ENCODE data around the gene TSPOAP1. TPM values are rescaled to one million over a fixed set of nuclear protein-coding genes. Genes with fewer than 3 reads are reported as not detected.
A peak's percentile ranks its signal among the peaks of the same experiment; 100 is the strongest.

The TSPOAP1 gene
- total RNA-seq, 4 donors from 2014 or later = 11.4 to 16.3 (median 13.0) TPM

- H3K27me3 ChIP-seq = no peaks in the 10 kb centered on the region
- TF ChIP-seq POLR2A (IDR thresholded peaks at IDR 0.05) = no peak
- TF ChIP-seq EP300 (IDR thresholded peaks at IDR 0.05) = no peak
- TF ChIP-seq CTCF (IDR thresholded peaks at IDR 0.05) = no peak
Observed at GRCh38 chr17:58365185-58365979, 36.8 kb upstream of the TSPOAP1 start.

GRCh38 chr17:58364270-58364942 is 35.8 kb upstream of the TSPOAP1 start:
- Histone ChIP-seq H3K27me3 (no peaks in the 10 kb centered on the region), H3K27ac (peak overlapping the region in 1 of 4 donors; percentile 50), H3K9me3 (no peaks in the 10 kb centered on the region), H3K4me3 (no peak overlapping the region), H3K4me1 (no peaks in the 10 kb centered on the region), H3K36me3 (no peaks in the 10 kb centered on the region)
- no peak for TF ChIP-seq EP300 (IDR thresholded peaks at IDR 0.05)
- no peak for TF ChIP-seq POLR2A (IDR thresholded peaks at IDR 0.05)
- no peak for TF ChIP-seq CTCF (IDR thresholded peaks at IDR 0.05)
- WGBS, 2 donors = 41 to 45% methylated on average over 7 of the region's 7 CpGs
- no peak for DNase-seq (ENCODE audit: low spot score in 2 of 2)

More at GRCh38 chr17:58365185-58365979, 36.8 kb upstream of the TSPOAP1 start:
- H3K9me3 ChIP-seq = no peaks in the 10 kb centered on the region
- no peak overlapping the region for H3K4me3 ChIP-seq
- no peaks in the 10 kb centered on the region for H3K36me3 ChIP-seq
- no peaks in the 10 kb centered on the region for H3K4me1 ChIP-seq
- H3K27ac ChIP-seq = peak overlapping the region in 1 of 4 donors; percentile 50
- DNase-seq (ENCODE audit: low spot score in 2 of 2) = no peak

GRCh38 chr17:58363457-58364185 is 35.0 kb upstream of the TSPOAP1 start:
- Histone ChIP-seq H3K9me3 (no peaks in the 10 kb centered on the region), H3K4me3 (no peak overlapping the region), H3K36me3 (no peaks in the 10 kb centered on the region), H3K27me3 (no peaks in the 10 kb centered on the region), H3K27ac (no peak overlapping the region), H3K4me1 (no peaks in the 10 kb centered on the region)
- WGBS, 2 donors = 75 to 79% methylated on average over 8 of the region's 8 CpGs
- DNase-seq (ENCODE audit: low spot score in 2 of 2) = no peak
- TF ChIP-seq EP300 (IDR thresholded peaks at IDR 0.05) (no peak), CTCF (IDR thresholded peaks at IDR 0.05) (no peak), POLR2A (IDR thresholded peaks at IDR 0.05) (no peak)

GRCh38 chr17:58362368-58363014 is 33.9 kb upstream of the TSPOAP1 start:
- H3K4me3 ChIP-seq = no peak overlapping the region
- H3K27ac ChIP-seq = no peak overlapping the region
- H3K27me3 ChIP-seq = no peaks in the 10 kb centered on the region
- H3K9me3 ChIP-seq = no peaks in the 10 kb centered on the region
- no peaks in the 10 kb centered on the region for H3K36me3 ChIP-seq
- 93 to 94% methylated on average over 13 to 16 of the region's 16 CpGs for WGBS, 2 donors
- no peak for TF ChIP-seq EP300 (IDR thresholded peaks at IDR 0.05)
- TF ChIP-seq POLR2A (IDR thresholded peaks at IDR 0.05) = no peak
- TF ChIP-seq CTCF (IDR thresholded peaks at IDR 0.05) = no peak
- DNase-seq (ENCODE audit: low spot score in 2 of 2) = no peak
- no peaks in the 10 kb centered on the region for H3K4me1 ChIP-seq

All from tibial nerve (tissue), 4 donors.